Ramos (cell line): ENCODE results near the gene CASTOR1.

Source experiments
- in situ Hi-C: fragments of 300-500 bp; cut with MboI; formaldehyde crosslinking; loops from one replicate; pipeline ENCODE4 v1.14.3; 2022; ENCODE audit warnings: low sequenced_read_pairs; ENCODE audit not compliant: unreplicated experiment

Gene CASTOR1

DNA sequence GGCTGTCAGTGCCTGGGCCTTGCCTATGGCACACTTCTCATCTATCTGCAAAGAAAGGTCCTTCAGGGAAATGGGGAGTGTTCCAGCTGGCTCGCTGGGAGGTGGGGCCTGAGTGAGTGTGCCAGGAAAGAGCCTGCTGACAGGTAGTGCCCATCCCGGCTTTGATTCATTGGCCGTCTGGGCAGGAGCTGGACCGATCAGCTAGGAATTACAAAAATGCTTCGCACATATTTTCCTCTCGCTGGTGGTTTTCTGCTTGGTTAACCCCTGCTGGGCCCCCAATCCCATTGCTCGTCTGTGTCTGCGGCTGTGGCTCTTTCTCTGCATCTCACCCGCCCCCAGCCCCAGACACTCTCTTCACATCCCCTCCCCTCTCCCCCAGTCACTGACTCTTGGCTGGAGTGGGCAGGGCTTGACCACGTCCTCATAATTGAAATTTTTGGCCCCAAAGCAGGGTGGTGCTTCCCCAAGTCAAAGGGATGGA is 53.6 kb downstream of the CASTOR1 start:
- in situ Hi-C loops = no loop called here
